MM.1S (cell line): ENCODE data around the gene ADARB1.
"Not testable (repeated sequence)": the region's sequence is repeated elsewhere in the genome, so short reads cannot be mapped to it uniquely, and the experiment has no call there.

Experiments
- DNase-seq: peaks from one replicate; pipeline ENCODE4 v3.0.0-alpha.2; 2015
- H2AFZ ChIP-seq: fragments of 300-600 bp; sonication (generic); 2 replicates; pipeline ENCODE4 v1.6.0; 2016; ENCODE audit warnings: antibody characterized with exemption, low read length
- H3F3A ChIP-seq: fragments of 300-600 bp; sonication (generic); 2 replicates; pipeline ENCODE4 v1.6.1; 2016; ENCODE audit warnings: mild to moderate bottlenecking, antibody characterized with exemption, low read length, moderate library complexity, mixed read lengths; ENCODE audit not compliant: insufficient read depth
- H3K27ac ChIP-seq: fragments of 300-600 bp; sonication (generic); 2 replicates; pipeline ENCODE4 v1.5.1; 2016; ENCODE audit warnings: mild to moderate bottlenecking, low read length
- H3K27me3 ChIP-seq: fragments of 300-600 bp; sonication (generic); replicated peaks from 2 replicates; pipeline ENCODE4 v1.6.0; 2016; ENCODE audit warnings: low read length; ENCODE audit not compliant: insufficient read depth
- H3K36me3 ChIP-seq: fragments of 300-600 bp; sonication (generic); replicated peaks from 2 replicates; pipeline ENCODE4 v1.6.1; 2016; ENCODE audit warnings: mild to moderate bottlenecking, low read length, mixed read lengths; ENCODE audit not compliant: insufficient read depth
- H3K4me1 ChIP-seq: fragments of 300-600 bp; sonication (generic); 2 replicates; pipeline ENCODE4 v1.6.1; 2016; ENCODE audit warnings: low read length, mixed read lengths
- H3K4me2 ChIP-seq: fragments of 300-600 bp; sonication (generic); 2 replicates; pipeline ENCODE4 v1.6.0; 2016; ENCODE audit warnings: low read depth, low read length
- H3K4me3 ChIP-seq: fragments of 300-600 bp; sonication (generic); 2 replicates; pipeline ENCODE4 v1.5.1; 2016; ENCODE audit warnings: low read length, mixed read lengths
- H3K79me2 ChIP-seq: fragments of 300-600 bp; sonication (generic); 2 replicates; pipeline ENCODE4 v1.6.1; 2016; ENCODE audit warnings: mixed run types, low read length, mixed read lengths
- H3K9ac ChIP-seq: fragments of 300-600 bp; sonication (generic); 2 replicates; pipeline ENCODE4 v1.6.1; 2016; ENCODE audit warnings: low read length, mixed read lengths
- H3K9me2 ChIP-seq: fragments of 300-600 bp; sonication (generic); replicated peaks from 2 replicates; pipeline ENCODE4 v1.6.1; 2016; ENCODE audit warnings: mild to moderate bottlenecking, low read length, mixed read lengths; ENCODE audit not compliant: insufficient read depth
- H3K9me3 ChIP-seq: fragments of 300-600 bp; sonication (generic); replicated peaks from 2 replicates; pipeline ENCODE4 v1.6.1; 2016; ENCODE audit warnings: mild to moderate bottlenecking, low read length, mixed read lengths; ENCODE audit not compliant: insufficient read depth
- H4K20me1 ChIP-seq: fragments of 300-600 bp; sonication (generic); 2 replicates; pipeline ENCODE4 v1.6.1; 2016; ENCODE audit warnings: mild to moderate bottlenecking, low read length, moderate library complexity, mixed read lengths; ENCODE audit not compliant: insufficient read depth
- CTCF ChIP-seq: fragments of 300-600 bp; sonication (generic); IDR thresholded peaks from 2 replicates; pipeline ENCODE4 v1.5.1; 2016; ENCODE audit warnings: antibody characterized with exemption, low read length, mixed read lengths
- EZH2 ChIP-seq: fragments of 300-600 bp; sonication (generic); optimal IDR thresholded peaks from 2 replicates; pipeline ENCODE3; 2017; ENCODE audit warnings: low read depth, mild to moderate bottlenecking, antibody characterized with exemption, low read length, mixed read lengths
- EZH2phosphoT487 ChIP-seq: fragments of 300-600 bp; sonication (generic); IDR thresholded peaks from 2 replicates; pipeline ENCODE4 v1.6.1; 2018; ENCODE audit warnings: antibody characterized with exemption, low read length

ADARB1 gene

DNA sequence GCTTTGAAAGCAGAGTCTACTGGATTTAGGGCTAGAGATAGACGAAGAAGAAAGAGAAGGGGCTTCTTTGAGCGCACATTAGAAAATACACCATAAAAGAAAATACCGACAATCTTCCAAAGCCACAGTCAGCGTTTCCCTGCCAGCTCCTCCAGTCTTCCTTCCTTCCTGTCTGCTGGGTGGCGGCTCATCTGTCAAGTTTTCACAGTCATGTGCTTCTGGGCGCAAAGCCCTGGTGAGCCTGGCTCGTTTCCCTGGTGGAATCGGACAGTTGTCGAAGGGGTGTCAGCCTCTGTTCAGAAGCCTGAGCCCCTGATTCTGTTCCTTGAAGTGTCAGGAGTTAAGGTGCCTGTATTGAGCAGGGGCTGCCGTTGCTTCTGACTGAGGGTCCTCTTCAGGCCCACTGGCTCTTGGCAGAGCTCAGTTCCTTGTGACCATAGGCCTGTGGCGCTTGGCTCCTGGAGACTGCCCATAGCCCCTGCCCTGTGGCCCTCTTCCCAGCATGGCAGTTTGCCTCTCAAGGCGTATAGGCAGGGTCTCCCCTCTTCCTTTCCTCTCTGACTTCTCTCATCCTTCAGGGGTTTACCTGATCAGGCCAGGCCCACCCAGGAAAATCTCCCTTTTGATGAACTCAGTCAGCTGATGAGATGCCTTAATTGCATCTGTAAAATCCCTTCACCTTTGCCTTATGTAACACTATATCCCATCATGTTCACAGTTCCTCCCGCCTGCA is 58.6 kb downstream of the ADARB1 start:
- no peaks in the 10 kb centered on the region for H3K79me2 ChIP-seq
- no peaks in the 10 kb centered on the region for H3K9me2 ChIP-seq
- H2AFZ ChIP-seq = no peak overlapping the region
- H3K9me3 ChIP-seq = no peaks in the 10 kb centered on the region
- H3K27ac ChIP-seq = no peak overlapping the region
- peaks cover 82% of the 10 kb centered on the region for H3K27me3 ChIP-seq
- H3F3A ChIP-seq = no peaks in the 10 kb centered on the region
- H3K4me3 ChIP-seq = no peak overlapping the region
- H3K4me1 ChIP-seq = no peaks in the 10 kb centered on the region
- no peak for TF ChIP-seq CTCF
- DNase-seq = no peak
- H3K36me3 ChIP-seq = no peaks in the 10 kb centered on the region
- no peak overlapping the region for H3K4me2 ChIP-seq
- H3K9ac ChIP-seq = no peak overlapping the region
- no peaks in the 10 kb centered on the region for H4K20me1 ChIP-seq

- H3K9me3 ChIP-seq, H3K36me3 ChIP-seq, H3K4me3 ChIP-seq, H3K9ac ChIP-seq, DNase-seq, H3K27ac ChIP-seq, H3K9me2 ChIP-seq, H3K79me2 ChIP-seq, H2AFZ ChIP-seq, H3F3A ChIP-seq, H4K20me1 ChIP-seq, H3K4me1 ChIP-seq, H3K4me2 ChIP-seq: not testable (repeated sequence)
- H3K27me3 ChIP-seq = peaks cover 81% of the 10 kb centered on the region
Measured at GRCh38 chr21:45133574-45134278, 59.3 kb downstream of the ADARB1 start.

DNA sequence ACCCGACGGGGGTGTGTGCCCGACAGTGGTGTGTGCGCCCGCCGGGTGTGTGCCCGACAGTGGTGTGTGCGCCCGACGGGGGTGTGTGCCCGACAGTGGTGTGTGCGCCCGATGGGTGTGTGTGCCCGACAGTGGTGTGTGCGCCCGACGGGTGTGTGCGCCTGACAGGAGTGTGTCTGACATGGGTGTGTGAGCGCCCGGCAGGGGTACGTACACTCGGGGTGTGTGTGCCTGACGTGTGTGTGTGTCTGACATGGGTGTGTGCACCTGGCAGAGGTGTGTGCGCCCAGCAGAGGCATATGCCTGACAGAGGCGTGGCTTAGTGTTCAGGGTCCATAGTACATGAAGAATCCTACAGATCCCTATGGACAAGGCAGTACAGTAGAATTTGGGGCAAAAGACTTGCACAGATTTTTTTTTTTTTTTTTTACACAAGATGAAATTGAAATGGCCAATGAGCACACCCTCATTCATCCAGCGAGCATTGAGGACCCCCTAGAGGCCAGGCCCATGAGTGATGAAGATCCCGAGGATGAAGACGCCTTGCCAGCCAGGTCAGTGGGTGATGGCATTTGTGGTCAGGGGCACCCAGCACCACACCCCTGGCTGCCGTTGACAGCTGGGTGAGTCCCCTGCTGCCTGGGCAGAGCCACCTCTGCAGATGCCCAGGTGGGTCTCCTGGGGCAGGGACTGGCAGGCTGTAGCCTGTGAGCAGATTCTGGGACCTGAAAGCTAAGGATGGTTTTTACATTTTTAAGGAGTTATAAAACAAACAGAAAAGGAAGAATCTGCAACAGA is 60.1 kb downstream of the ADARB1 start:
- Histone ChIP-seq H3K4me3 (no peak overlapping the region), H3K4me2 (no peak overlapping the region), H3K36me3 (no peaks in the 10 kb centered on the region), H3F3A (no peaks in the 10 kb centered on the region), H3K9me2 (no peaks in the 10 kb centered on the region), H4K20me1 (no peaks in the 10 kb centered on the region), H2AFZ (no peak overlapping the region), H3K27me3 (peaks cover 79% of the 10 kb centered on the region), H3K4me1 (no peaks in the 10 kb centered on the region), H3K27ac (no peak overlapping the region), H3K79me2 (no peaks in the 10 kb centered on the region), H3K9ac (no peak overlapping the region), H3K9me3 (no peaks in the 10 kb centered on the region)
- no peak for DNase-seq
- no peak for TF ChIP-seq CTCF
- no peak for TF ChIP-seq EZH2
- TF ChIP-seq EZH2phosphoT487 = no peak
